Spleen (tissue), 7 donors: Measurements from ENCODE around the gene ZNF580.
A peak's percentile ranks its signal among the peaks of the same experiment; 100 is the strongest.

Experiments
- POLR2AphosphoS5 ChIP-seq, 3 donors: sonication (generic); formaldehyde crosslinking; IDR thresholded peaks; one replicate each; pipeline ENCODE4 v1.5.1; 2017; ENCODE audit warnings: antibody characterized with exemption in 3 of 3
- TF ChIP-seq, protein P1 (sequence below), 11 experiments: fragments of 200-600 bp in 7 of 11; fragments of 450-650 bp in 4 of 11; sonication (generic) in 4 of 11; IDR thresholded peaks in 8 of 11; conservative IDR thresholded peaks in 3 of 11; 1 replicate in 7 of 11; 2 replicates in 4 of 11; pipeline versions ENCODE4 v1.4.0 to v1.8.0; 2016 to 2021; ENCODE audit warnings: antibody characterized with exemption in 11 of 11, inconsistent platforms in 4 of 11, mild to moderate bottlenecking in 1 of 11
- donor health status: DM: no; HTN: no; CAD: no; lungs with moderate emphysema.
- donor health status: DM: no; HTN: no; CAD: no.
- donor health status: DM: no; HTN: no; CAD: no.

DNA sequence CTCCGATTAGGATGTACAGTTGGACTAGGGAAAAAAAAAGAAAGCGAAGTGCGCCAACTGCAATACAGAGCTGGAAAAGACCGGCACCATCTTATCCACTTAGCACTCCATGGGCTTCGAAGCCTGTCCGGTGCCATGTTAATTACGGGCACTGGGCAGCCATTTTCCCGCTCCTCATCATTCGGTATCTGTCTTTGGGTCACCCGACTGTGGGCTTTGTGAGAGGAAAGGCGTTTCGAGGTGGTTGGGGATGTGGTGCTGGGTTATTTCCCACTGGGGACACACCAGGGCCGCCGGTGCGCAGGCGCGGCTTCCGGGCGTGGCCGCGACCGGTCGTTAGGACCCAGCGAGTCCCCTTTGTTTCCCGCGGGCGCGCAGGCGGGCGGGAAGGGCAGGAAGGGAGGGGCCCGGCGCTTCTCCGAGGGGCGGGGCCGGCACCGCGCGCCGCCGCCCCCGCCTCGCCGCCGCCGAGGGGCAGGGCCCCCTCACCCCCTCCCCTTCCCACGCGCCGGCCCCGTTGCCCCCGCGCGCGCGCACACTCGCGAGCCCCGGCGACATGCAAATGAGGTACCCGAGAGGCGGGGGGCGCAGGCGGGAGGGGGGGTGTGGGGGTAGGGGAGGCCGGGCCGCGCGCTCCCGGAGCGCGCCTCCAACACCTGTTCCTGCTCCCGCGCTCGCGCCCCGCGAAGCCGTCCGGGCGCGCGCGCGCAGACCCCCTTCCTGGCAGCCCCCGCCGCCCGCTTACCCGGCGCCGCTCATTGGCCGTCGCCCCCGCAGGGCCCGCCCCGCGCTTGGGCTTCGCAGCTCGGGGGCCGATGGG, 40.8 kb upstream of the ZNF580 start, which contains the start of gene ZNF524:
- TF ChIP-seq, protein P1, sequence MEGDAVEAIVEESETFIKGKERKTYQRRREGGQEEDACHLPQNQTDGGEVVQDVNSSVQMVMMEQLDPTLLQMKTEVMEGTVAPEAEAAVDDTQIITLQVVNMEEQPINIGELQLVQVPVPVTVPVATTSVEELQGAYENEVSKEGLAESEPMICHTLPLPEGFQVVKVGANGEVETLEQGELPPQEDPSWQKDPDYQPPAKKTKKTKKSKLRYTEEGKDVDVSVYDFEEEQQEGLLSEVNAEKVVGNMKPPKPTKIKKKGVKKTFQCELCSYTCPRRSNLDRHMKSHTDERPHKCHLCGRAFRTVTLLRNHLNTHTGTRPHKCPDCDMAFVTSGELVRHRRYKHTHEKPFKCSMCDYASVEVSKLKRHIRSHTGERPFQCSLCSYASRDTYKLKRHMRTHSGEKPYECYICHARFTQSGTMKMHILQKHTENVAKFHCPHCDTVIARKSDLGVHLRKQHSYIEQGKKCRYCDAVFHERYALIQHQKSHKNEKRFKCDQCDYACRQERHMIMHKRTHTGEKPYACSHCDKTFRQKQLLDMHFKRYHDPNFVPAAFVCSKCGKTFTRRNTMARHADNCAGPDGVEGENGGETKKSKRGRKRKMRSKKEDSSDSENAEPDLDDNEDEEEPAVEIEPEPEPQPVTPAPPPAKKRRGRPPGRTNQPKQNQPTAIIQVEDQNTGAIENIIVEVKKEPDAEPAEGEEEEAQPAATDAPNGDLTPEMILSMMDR (IDR thresholded peaks at IDR 0.05 in 8 of 11, conservative IDR thresholded peaks at IDR 0.05 in 3 of 11): peak in 1 of 11 experiments; percentile 4
- TF ChIP-seq POLR2AphosphoS5 (IDR thresholded peaks at IDR 0.05): peak in 2 of 3 donors; percentile 54 to 82
